Smooth muscle cell (in vitro differentiated cells): ENCODE results near the gene KCNH4. TPM values are rescaled to one million over a fixed set of nuclear protein-coding genes. Genes with fewer than 3 reads are reported as not detected.
"Not testable (repeated sequence)": the region's sequence is repeated elsewhere in the genome, so short reads cannot be mapped to it uniquely, and the experiment has no call there.

Source experiments
- DNase-seq: peaks from one replicate; lab custom pipeline; 2025; ENCODE audit not compliant: unreplicated experiment; lab: John Stamatoyannopoulos, UW
- H2AFZ ChIP-seq: fragments of 200-600 bp; sonication (generic); 2 replicates; pipeline ENCODE4 v1.6.0; 2016; ENCODE audit warnings: antibody characterized with exemption, low read depth, mild to moderate bottlenecking
- H3F3A ChIP-seq: fragments of 200-600 bp; sonication (generic); 2 replicates; pipeline ENCODE4 v1.6.0; 2017; ENCODE audit warnings: antibody characterized with exemption, low read depth
- H3K27ac ChIP-seq: fragments of 200-600 bp; sonication (generic); 2 replicates; pipeline ENCODE4 v1.5.1; 2016; ENCODE audit warnings: low read depth, mild to moderate bottlenecking
- H3K27me3 ChIP-seq: fragments of 200-600 bp; sonication (generic); 2 replicates; pipeline ENCODE4 v1.6.1; 2016; ENCODE audit warnings: low read depth, mild to moderate bottlenecking
- H3K36me3 ChIP-seq: fragments of 200-600 bp; sonication (generic); 2 replicates; pipeline ENCODE4 v1.5.1; 2016; ENCODE audit warnings: low read depth
- H3K4me1 ChIP-seq: fragments of 200-600 bp; sonication (generic); 2 replicates; pipeline ENCODE4 v1.5.1; 2016; ENCODE audit warnings: low read depth
- H3K4me2 ChIP-seq: fragments of 200-600 bp; sonication (generic); 2 replicates; pipeline ENCODE4 v1.6.0; 2016; ENCODE audit warnings: mild to moderate bottlenecking
- H3K4me3 ChIP-seq: fragments of 200-600 bp; sonication (generic); 2 replicates; pipeline ENCODE4 v1.5.1; 2016; ENCODE audit warnings: mild to moderate bottlenecking
- H3K79me2 ChIP-seq: fragments of 200-600 bp; sonication (generic); 2 replicates; pipeline ENCODE4 v1.6.0; 2016; ENCODE audit warnings: low read depth, mild to moderate bottlenecking
- H3K9ac ChIP-seq: fragments of 200-600 bp; sonication (generic); 2 replicates; pipeline ENCODE4 v1.6.0; 2016; ENCODE audit warnings: low read depth
- H3K9me3 ChIP-seq: fragments of 200-600 bp; sonication (generic); replicated peaks from 2 replicates; pipeline ENCODE4 v1.5.1; 2016; ENCODE audit warnings: low read depth
- H4K20me1 ChIP-seq: fragments of 200-600 bp; sonication (generic); 2 replicates; pipeline ENCODE4 v1.6.0; 2016; ENCODE audit warnings: low read depth
- CTCF ChIP-seq: fragments of 200-600 bp; sonication (generic); IDR thresholded peaks from 2 replicates; pipeline ENCODE4 v1.5.1; 2017; ENCODE audit warnings: borderline replicate concordance, mild to moderate bottlenecking, antibody characterized with exemption; ENCODE audit not compliant: insufficient read depth, poor library complexity, severe bottlenecking
- WGBS: methylation state at CpG from one replicate; pipeline ENCODE4 v1.1.7; 2016; ENCODE audit warnings: low lambda C conversion rate; 5-methylcytosine and 5-hydroxymethylcytosine counted together
- polyA plus RNA-seq: library from polyadenylated mRNA; unstranded; fragments of >200 nt; fragmentation: Nextera tagmentation; extraction: Ambion mirVana; gene quantifications from 2 replicates; pipeline ENCODE4 v1.2.1, GENCODE V29; 2016
- total RNA-seq: library from RNA; depleted of rRNA; stranded (reverse); fragments of >200 nt; gene quantifications from 2 replicates; pipeline ENCODE4 v1.2.3, GENCODE V29; 2014

The KCNH4 gene
- total and polyA plus RNA-seq, 2 experiments from 2014 or later, result not detected

DNA sequence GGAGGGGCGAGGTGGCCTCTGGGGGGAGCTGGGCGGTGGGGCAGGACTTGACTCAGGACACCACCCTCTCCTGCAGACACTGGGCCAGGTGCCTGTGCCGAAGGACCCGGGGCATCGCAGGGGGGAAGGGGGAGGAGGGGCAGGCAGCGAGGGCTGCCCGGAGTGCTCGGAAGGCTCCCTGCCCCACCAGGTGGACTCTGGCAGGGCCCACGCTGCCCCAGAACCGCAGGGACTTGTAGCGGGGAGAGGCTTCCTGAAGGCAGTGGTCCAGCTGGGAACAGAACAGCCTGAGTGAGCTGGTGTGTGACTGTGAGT is 8.7 kb upstream of the KCNH4 start:
- no peak for TF ChIP-seq CTCF
- Histone ChIP-seq H3K4me3 (no peak overlapping the region), H3K36me3 (no peaks in the 10 kb centered on the region), H3K9me3 (no peaks in the 10 kb centered on the region), H4K20me1 (no peaks in the 10 kb centered on the region), H3K27ac (no peak overlapping the region), H3K4me2 (no peak overlapping the region), H3K9ac (no peak overlapping the region), H3K79me2 (no peaks in the 10 kb centered on the region), H3F3A (no peaks in the 10 kb centered on the region), H2AFZ (no peak overlapping the region), H3K4me1 (peaks cover 6% of the 10 kb centered on the region), H3K27me3 (no peaks in the 10 kb centered on the region)
- DNase-seq, result no peak
- WGBS, result 77% methylated on average over 8 of the region's 11 CpGs

GRCh38 chr17:42188749-42189650 is 8.1 kb upstream of the KCNH4 start:
- H3K9ac ChIP-seq, result no peak overlapping the region
- no peak overlapping the region for H3K4me3 ChIP-seq
- no peaks in the 10 kb centered on the region for H3K27me3 ChIP-seq
- no peaks in the 10 kb centered on the region for H4K20me1 ChIP-seq
- no peaks in the 10 kb centered on the region for H3K9me3 ChIP-seq
- TF ChIP-seq CTCF, result no peak
- H3K36me3 ChIP-seq, result no peaks in the 10 kb centered on the region
- DNase-seq, result no peak
- no peaks in the 10 kb centered on the region for H3K79me2 ChIP-seq
- H2AFZ ChIP-seq, result no peak overlapping the region
- peaks cover 10% of the 10 kb centered on the region for H3K4me1 ChIP-seq
- WGBS, result 92% methylated on average over 19 of the region's 19 CpGs
- H3K27ac ChIP-seq, result no peak overlapping the region
- no peaks in the 10 kb centered on the region for H3F3A ChIP-seq
- no peak overlapping the region for H3K4me2 ChIP-seq

DNA sequence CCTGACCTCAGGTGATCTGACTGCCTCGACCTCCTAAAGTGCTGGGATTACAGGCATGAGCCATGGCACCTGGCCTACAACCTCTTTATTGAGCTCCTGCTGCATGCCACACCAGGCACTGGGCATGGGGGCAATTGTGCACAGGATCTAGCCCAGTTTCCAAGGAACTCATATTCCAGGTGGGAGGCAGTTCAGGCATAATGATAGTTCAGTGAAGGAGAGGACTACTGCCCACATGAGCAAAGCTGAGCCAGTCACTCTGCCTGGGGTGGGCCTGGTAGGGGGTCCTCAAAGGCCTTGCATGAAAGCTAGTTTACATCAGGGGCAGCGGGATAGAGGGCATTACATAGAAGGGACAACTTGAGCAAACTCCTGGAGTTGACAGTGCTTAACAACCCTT is 6.9 kb upstream of the KCNH4 start:
- H3K4me3 ChIP-seq, result no peak overlapping the region
- no peak overlapping the region for H3K4me2 ChIP-seq
- 98% methylated on average over 2 of the region's 2 CpGs for WGBS
- no peak overlapping the region for H3K27ac ChIP-seq
- peaks cover 15% of the 10 kb centered on the region for H3K4me1 ChIP-seq
- no peaks in the 10 kb centered on the region for H3F3A ChIP-seq
- no peaks in the 10 kb centered on the region for H3K36me3 ChIP-seq
- no peaks in the 10 kb centered on the region for H4K20me1 ChIP-seq
- no peak overlapping the region for H2AFZ ChIP-seq
- TF ChIP-seq CTCF, result no peak
- no peak overlapping the region for H3K9ac ChIP-seq
- DNase-seq, result no peak
- peaks cover 1% of the 10 kb centered on the region for H3K27me3 ChIP-seq
- no peaks in the 10 kb centered on the region for H3K9me3 ChIP-seq
- H3K79me2 ChIP-seq, result no peaks in the 10 kb centered on the region

DNA sequence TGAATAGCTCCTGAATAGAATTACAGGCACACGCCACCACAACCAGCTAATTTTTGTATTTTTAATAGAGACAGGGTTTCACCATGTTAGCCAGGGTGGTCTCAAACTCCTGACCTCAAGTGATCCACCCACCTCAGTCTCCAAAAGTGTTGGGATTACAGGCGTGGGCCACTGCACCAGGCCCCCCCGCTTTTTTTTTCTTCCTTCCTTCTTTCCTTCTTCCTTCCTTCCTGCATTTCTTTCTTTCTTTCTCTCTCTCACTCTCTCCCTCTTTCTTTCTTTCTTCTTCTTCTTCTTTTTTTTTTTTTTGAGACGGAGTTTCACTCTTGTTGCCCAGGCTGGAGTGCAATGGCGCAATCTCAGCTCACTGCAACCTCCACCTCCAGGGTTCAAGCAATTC is 5.2 kb upstream of the KCNH4 start:
- H3K9ac ChIP-seq, H2AFZ ChIP-seq, H3K27ac ChIP-seq, H3K4me3 ChIP-seq, H4K20me1 ChIP-seq, H3K9me3 ChIP-seq, H3K79me2 ChIP-seq, H3F3A ChIP-seq, H3K4me2 ChIP-seq, DNase-seq, H3K36me3 ChIP-seq: not testable (repeated sequence)
- Histone ChIP-seq H3K27me3 (peaks cover 18% of the 10 kb centered on the region), H3K4me1 (peaks cover 15% of the 10 kb centered on the region)
- 87% methylated on average over 5 of the region's 5 CpGs for WGBS
